Peyer's patch (tissue), 4 donors: Measurements from ENCODE around the gene RTBDN. TPM values are rescaled to one million over a fixed set of nuclear protein-coding genes. Genes with fewer than 3 reads are reported as not detected.

Experiments used
- DNase-seq, 3 donors: peaks; one replicate each; pipeline ENCODE4 v3.0.0-alpha.2; 2017 to 2019
- H3K27ac ChIP-seq, 4 donors: fragments of 200-600 bp; sonication (generic); one replicate each; pipeline ENCODE4 v1.5.1; 2016 to 2019
- H3K27me3 ChIP-seq, 2 donors: fragments of 200-600 bp; sonication (generic); one replicate each; pipeline ENCODE4 v1.5.1; 2019
- H3K36me3 ChIP-seq, 3 donors: fragments of 200-600 bp; sonication (generic); one replicate each; pipeline ENCODE4 v1.5.1; 2016 to 2019
- H3K4me1 ChIP-seq, 4 donors: fragments of 200-600 bp; sonication (generic); one replicate each; pipeline ENCODE4 v1.5.1; 2016 to 2019
- H3K4me3 ChIP-seq, 4 donors: fragments of 200-600 bp; sonication (generic); 1 replicate in 3 of 4; 2 replicates in 1 of 4; pipeline ENCODE4 v1.5.1; 2016 to 2019; ENCODE audit warnings: mild to moderate bottlenecking in 1 of 4
- H3K9me3 ChIP-seq, 4 donors: fragments of 200-600 bp; sonication (generic); one replicate each; pipeline ENCODE4 v1.5.1; 2016 to 2019; ENCODE audit warnings: mild to moderate bottlenecking in 1 of 4
- POLR2A ChIP-seq, 2 donors: fragments of 450-650 bp; IDR thresholded peaks; one replicate each; pipeline ENCODE4 v1.5.1; 2017; ENCODE audit warnings: antibody characterized with exemption in 2 of 2, mild to moderate bottlenecking in 2 of 2, moderate library complexity in 2 of 2
- total RNA-seq, 4 donors: library from RNA; depleted of rRNA; stranded (reverse); fragments of >200 nt; gene quantifications; one replicate each; pipeline ENCODE4 v1.1.0, GENCODE V29; 2016
- TF ChIP-seq, protein P1 (sequence below), 6 experiments: fragments of 450-650 bp in 4 of 6; fragments of 200-600 bp in 2 of 6; sonication (generic) in 1 of 6; IDR thresholded peaks; one replicate each; pipeline ENCODE4 v1.5.1; 2017 to 2019; ENCODE audit warnings: antibody characterized with exemption in 6 of 6, mild to moderate bottlenecking in 3 of 6, moderate library complexity in 1 of 6

Gene RTBDN
- total RNA-seq, 4 donors from 2014 or later, result not detected

GRCh38 chr19:12802267-12803106, 31.9 kb downstream of the RTBDN start:
- no peaks in the 10 kb centered on the region for H3K27me3 ChIP-seq
- H3K9me3 ChIP-seq, result no peaks in the 10 kb centered on the region
- peaks cover 0 to 25% (median 17%) of the 10 kb centered on the region in 4 donors for H3K4me1 ChIP-seq
- H3K36me3 ChIP-seq, result peaks cover 0 to 21% (median 0%) of the 10 kb centered on the region in 3 donors
- H3K4me3 ChIP-seq, result peak overlapping the region; percentile 69 to 86 (median 80)
- no peak for TF ChIP-seq POLR2A (IDR thresholded peaks at IDR 0.05)
- TF ChIP-seq, protein P1, sequence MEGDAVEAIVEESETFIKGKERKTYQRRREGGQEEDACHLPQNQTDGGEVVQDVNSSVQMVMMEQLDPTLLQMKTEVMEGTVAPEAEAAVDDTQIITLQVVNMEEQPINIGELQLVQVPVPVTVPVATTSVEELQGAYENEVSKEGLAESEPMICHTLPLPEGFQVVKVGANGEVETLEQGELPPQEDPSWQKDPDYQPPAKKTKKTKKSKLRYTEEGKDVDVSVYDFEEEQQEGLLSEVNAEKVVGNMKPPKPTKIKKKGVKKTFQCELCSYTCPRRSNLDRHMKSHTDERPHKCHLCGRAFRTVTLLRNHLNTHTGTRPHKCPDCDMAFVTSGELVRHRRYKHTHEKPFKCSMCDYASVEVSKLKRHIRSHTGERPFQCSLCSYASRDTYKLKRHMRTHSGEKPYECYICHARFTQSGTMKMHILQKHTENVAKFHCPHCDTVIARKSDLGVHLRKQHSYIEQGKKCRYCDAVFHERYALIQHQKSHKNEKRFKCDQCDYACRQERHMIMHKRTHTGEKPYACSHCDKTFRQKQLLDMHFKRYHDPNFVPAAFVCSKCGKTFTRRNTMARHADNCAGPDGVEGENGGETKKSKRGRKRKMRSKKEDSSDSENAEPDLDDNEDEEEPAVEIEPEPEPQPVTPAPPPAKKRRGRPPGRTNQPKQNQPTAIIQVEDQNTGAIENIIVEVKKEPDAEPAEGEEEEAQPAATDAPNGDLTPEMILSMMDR (IDR thresholded peaks at IDR 0.05), result no peak
- H3K27ac ChIP-seq, result peak overlapping the region; percentile 64 to 78 (median 74)
- DNase-seq, result no peak

DNA sequence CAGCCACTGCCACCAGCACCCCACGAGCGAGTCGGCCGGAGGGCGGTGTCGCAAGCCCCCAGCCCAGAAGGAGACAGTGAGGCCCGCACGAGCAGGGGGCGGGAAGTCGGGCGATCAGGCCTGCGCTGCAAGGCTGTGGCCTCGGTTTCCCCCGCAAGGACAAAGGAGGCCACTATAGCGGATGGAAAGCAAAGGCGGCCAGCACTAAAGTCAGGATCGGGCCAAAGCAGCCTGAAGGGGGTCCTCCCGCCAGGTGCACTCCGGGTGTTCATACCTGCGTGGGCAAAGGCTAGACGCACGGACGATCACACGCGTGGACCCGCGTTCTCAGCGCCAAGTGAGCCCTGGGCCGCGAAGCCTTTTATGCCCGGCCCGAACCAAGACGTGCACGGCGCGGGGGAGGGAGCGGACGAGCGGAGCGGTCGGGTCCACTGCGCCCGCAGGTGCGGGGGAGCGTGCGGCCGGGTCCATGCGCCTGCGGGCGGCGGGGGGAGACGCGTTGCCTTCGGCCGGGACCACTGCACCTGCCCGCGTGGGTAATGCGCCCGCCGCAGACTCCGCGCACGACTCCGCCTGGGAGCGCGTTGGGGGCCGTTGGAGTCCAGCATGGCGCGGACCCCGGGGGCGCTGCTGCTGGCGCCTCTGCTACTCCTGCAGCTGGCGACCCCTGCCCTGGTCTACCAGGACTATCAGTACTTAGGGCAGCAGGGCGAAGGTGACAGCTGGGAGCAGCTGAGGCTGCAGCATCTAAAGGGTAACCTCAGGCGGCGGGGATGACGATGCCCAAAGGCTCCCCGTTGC, 32.7 kb downstream of the RTBDN start, which contains the start of the genes PRDX2 and THSD8:
Gene PRDX2 (minus strand): TSS at position 335 of the 801 bp plus-strand sequence. CDS start 539 bp downstream, outside the sequence.
Gene THSD8 (plus strand): TSS at position 604 of the 801 bp plus-strand sequence. CDS start 3 bp downstream, at position 607.
- peaks cover 0 to 19% (median 11%) of the 10 kb centered on the region in 4 donors for H3K4me1 ChIP-seq
- peak; percentile 96 for TF ChIP-seq POLR2A (IDR thresholded peaks at IDR 0.05)
- TF ChIP-seq, protein P1 (IDR thresholded peaks at IDR 0.05), result peak in 3 of 6 experiments; percentile 10 to 26 (median 15)
- peaks cover 0 to 21% (median 0%) of the 10 kb centered on the region in 3 donors for H3K36me3 ChIP-seq
- H3K27ac ChIP-seq, result peak within 1 kb of the TSS; percentile 64 to 78 (median 74)
- H3K27me3 ChIP-seq, result no peaks in the 10 kb centered on the region
- DNase-seq, result peak; percentile 69 to 91 (median 91)
- peak within 1 kb of the TSS; percentile 69 to 86 (median 80) for H3K4me3 ChIP-seq
- H3K9me3 ChIP-seq, result no peaks in the 10 kb centered on the region

DNA sequence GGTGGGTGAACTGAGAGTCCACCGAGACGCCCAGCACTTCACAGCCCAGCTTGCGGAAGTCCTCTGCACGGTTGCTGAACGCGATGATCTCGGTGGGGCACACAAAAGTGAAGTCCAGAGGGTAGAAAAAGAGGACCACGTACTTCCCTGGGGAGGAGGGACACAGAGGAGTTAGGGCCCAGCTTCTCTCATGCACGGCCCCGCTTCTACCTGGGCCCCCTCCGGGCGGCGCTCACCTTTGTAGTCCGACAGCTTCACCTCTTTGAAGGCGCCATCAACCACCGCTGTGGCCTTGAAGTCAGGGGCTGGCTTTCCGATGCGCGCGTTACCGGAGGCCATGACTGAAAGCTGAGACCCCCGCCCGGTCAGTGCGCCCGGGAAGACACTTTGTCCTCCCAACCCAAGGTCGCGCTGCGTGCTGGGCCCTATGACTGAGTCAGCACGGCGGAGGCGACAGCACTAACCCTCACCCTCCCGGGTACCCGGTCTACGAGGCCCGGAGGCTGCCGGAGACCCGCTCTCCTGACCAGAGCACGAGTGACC, 33.4 kb downstream of the RTBDN start:
- Histone ChIP-seq H3K4me3 (peak overlapping the region; percentile 69 to 86 (median 80)), H3K36me3 (peaks cover 0 to 21% (median 0%) of the 10 kb centered on the region in 3 donors), H3K27me3 (no peaks in the 10 kb centered on the region), H3K4me1 (peaks cover 3 to 23% (median 14%) of the 10 kb centered on the region in 4 donors), H3K9me3 (no peaks in the 10 kb centered on the region), H3K27ac (peak overlapping the region; percentile 64 to 78 (median 74))
- DNase-seq, result peak in 2 of 3 donors; percentile 67 to 68
- TF ChIP-seq, protein P1 (IDR thresholded peaks at IDR 0.05), result no peak
- TF ChIP-seq POLR2A (IDR thresholded peaks at IDR 0.05), result no peak

DNA sequence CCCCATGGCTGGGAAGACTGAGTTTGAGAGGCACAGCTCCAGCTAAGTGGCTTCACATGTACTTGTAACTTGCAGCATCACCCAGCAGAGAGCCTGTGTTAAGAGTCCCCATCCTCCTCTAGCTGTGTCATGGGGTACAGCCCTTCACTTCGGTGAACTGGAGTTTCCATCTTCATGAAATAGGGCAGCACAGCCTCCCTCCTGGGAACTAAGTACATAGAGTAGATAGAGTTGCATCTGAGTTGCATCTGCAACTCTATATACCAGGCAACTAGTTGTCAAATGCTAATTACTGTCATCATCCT, 34.0 kb downstream of the RTBDN start:
- Histone ChIP-seq H3K4me1 (peaks cover 9 to 29% (median 16%) of the 10 kb centered on the region in 4 donors), H3K27ac (peak overlapping the region; percentile 64 to 78 (median 74)), H3K4me3 (peak overlapping the region in 2 of 4 donors; percentile 83 to 86), H3K9me3 (no peaks in the 10 kb centered on the region), H3K27me3 (no peaks in the 10 kb centered on the region), H3K36me3 (peaks cover 0 to 21% (median 0%) of the 10 kb centered on the region in 3 donors)
- no peak for TF ChIP-seq POLR2A (IDR thresholded peaks at IDR 0.05)
- TF ChIP-seq, protein P1 (IDR thresholded peaks at IDR 0.05), result no peak
- DNase-seq, result no peak
